SKM-1 (cell line): ENCODE measurements around the gene HOXD11.
A peak's percentile ranks its signal among the peaks of the same experiment; 100 is the strongest.

ENCODE experiments used
- DNase-seq: peaks from one replicate; lab custom pipeline; 2025; ENCODE audit not compliant: unreplicated experiment; lab: John Stamatoyannopoulos, UW

The HOXD11 gene

GRCh38 chr2:176120364-176121189, 13.5 kb downstream of the HOXD11 start:
- DNase-seq, result no peak

GRCh38 chr2:176121190-176122051, 14.3 kb downstream of the HOXD11 start:
- DNase-seq, result no peak

DNA sequence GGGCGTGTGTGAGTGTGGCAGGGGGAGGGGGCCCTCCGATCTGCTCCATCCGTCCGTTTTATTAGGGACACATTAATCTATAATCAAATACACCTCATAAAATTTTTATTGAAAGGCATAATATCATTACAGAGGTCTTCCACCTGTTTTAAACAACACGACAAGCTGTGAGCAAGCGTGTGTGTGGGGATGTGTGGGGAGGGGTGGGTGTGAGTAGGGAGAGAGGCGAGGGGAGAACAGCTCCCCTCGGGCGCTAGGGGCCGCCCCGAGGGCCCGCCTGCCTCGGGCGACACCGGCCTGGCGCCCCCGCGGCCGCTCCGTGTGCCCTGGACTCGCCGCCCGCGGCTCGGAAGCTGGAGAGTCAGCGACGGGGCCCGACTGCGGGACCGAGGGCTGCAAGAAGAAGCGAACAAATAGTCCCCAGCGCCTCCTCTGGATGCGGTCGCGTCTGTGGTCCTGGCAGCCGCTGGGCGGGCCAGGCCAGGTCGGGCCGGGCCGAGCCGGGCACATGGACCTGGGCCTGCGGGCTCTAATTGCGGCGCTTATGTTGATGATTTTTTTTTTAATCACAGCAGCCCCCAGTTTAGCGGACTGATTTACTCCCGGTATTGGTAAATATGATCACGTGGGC, 15.1 kb downstream of the HOXD11 start:
- no peak for DNase-seq

GRCh38 chr2:176122683-176123410, 15.8 kb downstream of the HOXD11 start, which contains the start of gene HOXD9:
Gene HOXD9 (plus strand): TSS chr2:176122719. CDS start chr2:176122769, 50 bp downstream.
- no peak for DNase-seq

GRCh38 chr2:176123411-176124109, 16.5 kb downstream of the HOXD11 start:
- DNase-seq, result no peak

DNA sequence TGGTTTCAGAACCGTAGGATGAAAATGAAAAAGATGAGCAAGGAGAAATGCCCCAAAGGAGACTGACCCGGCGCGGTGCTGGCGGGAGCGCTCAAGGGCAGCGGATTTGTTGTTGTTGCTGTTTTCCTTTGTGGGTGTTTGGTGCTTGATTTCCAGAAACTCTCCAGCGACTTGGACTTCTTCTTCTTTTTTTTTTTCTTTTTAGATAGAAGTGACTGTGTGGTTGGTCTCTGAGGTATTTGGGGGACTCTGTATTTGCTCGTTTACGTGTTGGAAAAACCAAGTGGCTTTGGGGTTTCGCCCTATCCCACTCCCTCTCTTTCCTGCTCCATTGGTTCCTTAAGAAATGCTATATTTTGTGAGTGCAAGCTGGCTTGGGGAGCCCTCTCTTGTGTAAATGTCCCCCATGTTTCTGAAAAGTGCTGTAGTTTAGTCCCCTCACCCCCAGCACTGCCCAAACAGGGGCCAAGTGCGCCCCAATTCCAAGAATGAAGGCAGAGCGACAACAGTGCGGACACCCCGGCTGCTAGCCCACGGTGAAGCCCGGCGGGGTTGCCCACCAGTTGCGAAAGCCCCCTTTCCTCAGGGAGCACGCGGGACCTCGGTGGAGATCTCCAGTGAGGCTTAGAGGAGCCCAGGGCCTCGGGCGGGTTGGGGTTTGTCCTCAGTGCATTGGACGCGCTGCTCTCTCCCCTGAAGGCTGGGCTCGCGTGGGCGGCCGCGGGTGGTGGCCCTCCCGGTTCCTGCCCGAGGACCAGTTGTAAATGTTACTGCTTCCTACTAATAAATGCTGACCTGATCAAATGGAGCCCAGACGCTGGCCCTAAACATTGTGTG, 17.2 kb downstream of the HOXD11 start:
- no peak for DNase-seq

DNA sequence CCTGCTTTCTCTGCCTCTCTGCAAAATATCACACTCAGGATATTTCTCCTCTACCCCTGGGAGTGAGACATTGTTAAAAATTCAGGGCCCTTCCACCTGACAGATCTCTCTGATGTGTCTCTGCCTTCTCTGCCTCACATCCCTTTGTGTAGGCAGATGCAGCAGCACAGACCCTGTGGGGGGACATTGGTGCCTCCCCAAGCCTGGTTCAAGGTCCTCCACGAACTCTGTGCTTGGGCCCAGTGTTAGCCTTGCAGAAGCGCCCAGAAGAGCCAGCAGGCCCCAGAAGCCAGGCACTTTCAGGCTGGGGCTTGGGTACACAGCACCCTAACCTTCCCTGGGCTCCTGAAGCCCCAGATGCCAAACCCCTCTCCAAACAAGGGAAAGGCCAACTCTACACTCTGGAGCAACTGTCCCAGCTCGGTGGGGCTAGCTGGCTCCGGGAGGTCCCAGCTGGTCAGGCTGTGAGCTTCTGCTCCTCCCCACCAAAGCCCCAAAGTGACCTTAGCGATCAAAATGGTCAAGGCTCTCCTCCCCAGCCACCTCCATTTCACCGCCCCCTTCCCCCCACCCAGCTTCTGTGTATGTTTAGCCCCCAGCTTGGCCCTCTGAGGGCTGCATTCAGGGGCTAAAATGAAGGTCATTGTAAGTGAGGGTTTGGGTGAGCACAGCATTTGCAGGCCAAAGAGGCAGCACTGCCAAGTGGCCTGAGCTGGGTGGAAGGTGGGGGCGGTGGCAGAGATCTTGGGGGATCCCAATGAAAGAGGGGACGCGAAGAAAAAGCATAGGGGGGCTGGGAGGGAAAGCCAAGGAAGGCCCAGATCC, 18.1 kb downstream of the HOXD11 start:
- DNase-seq, result no peak

- no peak for DNase-seq
Observed at GRCh38 chr2:176125772-176126054, 18.6 kb downstream of the HOXD11 start.

- DNase-seq, result peak; percentile 42
Observed at GRCh38 chr2:176126929-176127773, 20.1 kb downstream of the HOXD11 start.

GRCh38 chr2:176127774-176128072, 20.6 kb downstream of the HOXD11 start:
- no peak for DNase-seq

GRCh38 chr2:176128172-176128981, 21.3 kb downstream of the HOXD11 start:
- no peak for DNase-seq

GRCh38 chr2:176128982-176129796, 22.1 kb downstream of the HOXD11 start, which contains the start of gene HOXD8:
Gene HOXD8 (plus strand): TSS chr2:176129705. CDS start chr2:176130367, 662 bp downstream.
- DNase-seq, result no peak

DNA sequence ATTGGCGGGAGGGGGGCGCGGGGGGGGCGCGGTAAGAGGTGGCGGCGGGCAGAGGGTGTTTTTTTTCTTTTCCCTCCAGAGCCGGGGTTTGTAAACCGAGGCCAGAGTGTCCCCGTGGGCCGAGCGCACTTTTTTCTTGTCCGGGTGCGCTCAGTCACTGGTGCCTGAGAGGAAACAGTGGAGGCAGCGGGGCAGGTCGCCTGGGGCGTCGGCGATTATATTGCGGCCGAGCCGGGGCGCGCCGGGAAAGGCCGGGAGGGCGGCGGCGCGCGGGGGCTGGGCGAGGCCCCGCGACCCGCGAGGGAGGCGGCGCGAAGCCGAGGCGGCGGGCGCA, 22.7 kb downstream of the HOXD11 start:
- DNase-seq, result no peak

DNA sequence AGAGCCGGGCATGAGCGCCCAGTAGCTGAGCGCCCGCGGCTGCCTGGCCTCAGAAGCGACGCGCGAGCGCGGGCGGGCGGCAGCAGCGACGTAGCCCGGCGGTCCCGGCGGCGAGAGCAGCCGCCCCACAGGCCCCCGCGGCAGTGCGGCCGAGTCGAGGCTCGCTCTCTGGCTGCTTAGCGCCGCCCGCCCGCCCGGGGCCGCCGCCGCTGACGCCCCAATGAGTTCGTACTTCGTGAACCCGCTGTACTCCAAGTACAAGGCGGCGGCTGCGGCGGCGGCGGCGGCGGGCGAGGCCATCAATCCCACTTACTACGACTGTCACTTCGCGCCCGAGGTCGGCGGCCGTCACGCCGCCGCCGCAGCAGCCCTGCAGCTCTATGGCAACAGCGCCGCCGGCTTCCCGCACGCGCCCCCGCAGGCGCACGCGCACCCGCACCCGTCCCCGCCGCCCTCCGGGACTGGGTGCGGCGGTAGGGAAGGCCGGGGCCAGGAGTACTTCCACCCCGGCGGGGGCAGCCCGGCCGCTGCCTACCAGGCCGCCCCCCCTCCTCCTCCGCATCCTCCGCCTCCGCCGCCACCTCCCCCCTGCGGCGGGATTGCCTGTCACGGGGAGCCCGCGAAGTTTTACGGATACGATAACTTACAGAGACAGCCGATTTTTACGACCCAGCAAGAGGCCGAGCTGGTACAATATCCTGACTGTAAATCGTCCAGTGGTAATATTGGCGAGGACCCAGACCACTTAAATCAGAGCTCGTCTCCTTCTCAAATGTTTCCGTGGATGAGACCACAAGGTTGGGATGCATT, 23.3 kb downstream of the HOXD11 start:
- no peak for DNase-seq
